ENCODE results near the gene FAM72B.
"Not testable (repeated sequence)": the region's sequence is repeated elsewhere in the genome, so short reads cannot be mapped to it uniquely, and the experiment has no call there.

DNA sequence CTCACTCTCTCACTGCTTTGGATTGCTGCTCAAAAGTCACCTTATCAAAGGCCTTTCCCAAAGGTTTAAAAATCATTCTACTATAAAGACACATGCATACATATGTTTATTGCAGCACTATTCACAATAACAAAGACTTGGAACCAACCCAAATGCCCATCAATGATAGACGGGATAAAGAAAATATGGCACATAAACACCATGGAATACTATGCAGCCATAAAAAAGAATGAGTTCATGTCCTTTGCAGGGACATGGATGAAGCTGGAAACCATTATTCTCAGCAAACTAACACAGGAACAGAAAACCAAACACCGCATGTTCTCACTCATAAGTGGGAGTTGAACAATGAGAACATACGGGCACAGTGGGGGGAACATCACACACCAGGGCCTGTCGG lies 46.5 kb upstream of the FAM72B start:
- not testable (repeated sequence) for TF ChIP-seq RFX5 (IDR thresholded peaks at IDR 0.05; ENCODE audit: low read depth, low read length); SMC3 (IDR thresholded peaks at IDR 0.05; ENCODE audit: low read depth, low read length); POLR2A (IDR thresholded peaks at IDR 0.05; ENCODE audit: low read depth, low read length); RAD21 (IDR thresholded peaks at IDR 0.05; ENCODE audit: low read length); MXI1 (IDR thresholded peaks at IDR 0.05; ENCODE audit: borderline replicate concordance, low read depth, low read length); BHLHE40 (IDR thresholded peaks at IDR 0.05; ENCODE audit: low read depth, low read length)
- TF ChIP-seq, protein P1, sequence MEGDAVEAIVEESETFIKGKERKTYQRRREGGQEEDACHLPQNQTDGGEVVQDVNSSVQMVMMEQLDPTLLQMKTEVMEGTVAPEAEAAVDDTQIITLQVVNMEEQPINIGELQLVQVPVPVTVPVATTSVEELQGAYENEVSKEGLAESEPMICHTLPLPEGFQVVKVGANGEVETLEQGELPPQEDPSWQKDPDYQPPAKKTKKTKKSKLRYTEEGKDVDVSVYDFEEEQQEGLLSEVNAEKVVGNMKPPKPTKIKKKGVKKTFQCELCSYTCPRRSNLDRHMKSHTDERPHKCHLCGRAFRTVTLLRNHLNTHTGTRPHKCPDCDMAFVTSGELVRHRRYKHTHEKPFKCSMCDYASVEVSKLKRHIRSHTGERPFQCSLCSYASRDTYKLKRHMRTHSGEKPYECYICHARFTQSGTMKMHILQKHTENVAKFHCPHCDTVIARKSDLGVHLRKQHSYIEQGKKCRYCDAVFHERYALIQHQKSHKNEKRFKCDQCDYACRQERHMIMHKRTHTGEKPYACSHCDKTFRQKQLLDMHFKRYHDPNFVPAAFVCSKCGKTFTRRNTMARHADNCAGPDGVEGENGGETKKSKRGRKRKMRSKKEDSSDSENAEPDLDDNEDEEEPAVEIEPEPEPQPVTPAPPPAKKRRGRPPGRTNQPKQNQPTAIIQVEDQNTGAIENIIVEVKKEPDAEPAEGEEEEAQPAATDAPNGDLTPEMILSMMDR (conservative IDR thresholded peaks at IDR 0.05; ENCODE audit: low read depth, low read length), result not testable (repeated sequence)
- TF ChIP-seq, protein P2, sequence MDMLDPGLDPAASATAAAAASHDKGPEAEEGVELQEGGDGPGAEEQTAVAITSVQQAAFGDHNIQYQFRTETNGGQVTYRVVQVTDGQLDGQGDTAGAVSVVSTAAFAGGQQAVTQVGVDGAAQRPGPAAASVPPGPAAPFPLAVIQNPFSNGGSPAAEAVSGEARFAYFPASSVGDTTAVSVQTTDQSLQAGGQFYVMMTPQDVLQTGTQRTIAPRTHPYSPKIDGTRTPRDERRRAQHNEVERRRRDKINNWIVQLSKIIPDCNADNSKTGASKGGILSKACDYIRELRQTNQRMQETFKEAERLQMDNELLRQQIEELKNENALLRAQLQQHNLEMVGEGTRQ (IDR thresholded peaks at IDR 0.05; ENCODE audit: low read depth, low read length), result not testable (repeated sequence)
